Gastroesophageal sphincter (tissue), 4 donors: ENCODE data around the gene CMSS1. TPM values are rescaled to one million over a fixed set of nuclear protein-coding genes. Genes with fewer than 3 reads are reported as not detected.
"Not testable (repeated sequence)": the region's sequence is repeated elsewhere in the genome, so short reads cannot be mapped to it uniquely, and the experiment has no call there.

ENCODE experiments used
- ATAC-seq: fragments of 150-250 bp; one replicate; pipeline ENCODE4 v1.9.1; 2016; ENCODE audit warnings: mild to moderate bottlenecking, moderate library complexity
- H3K27ac ChIP-seq, 4 donors: fragments of 200-600 bp; sonication (generic) in 3 of 4; 1 replicate in 3 of 4; 2 replicates in 1 of 4; pipeline ENCODE4 v1.5.1; 2016 to 2019
- H3K27me3 ChIP-seq: fragments of 200-600 bp; sonication (generic); one replicate; pipeline ENCODE4 v1.5.1; 2019
- H3K36me3 ChIP-seq, 2 donors: fragments of 200-600 bp; sonication (generic); one replicate each; pipeline ENCODE4 v1.5.1; 2019; ENCODE audit warnings: control low read depth in 1 of 2
- H3K4me1 ChIP-seq, 3 donors: fragments of 200-600 bp; sonication (generic); 1 replicate in 2 of 3; 2 replicates in 1 of 3; pipeline ENCODE4 v1.5.1; 2016 to 2019; ENCODE audit warnings: control low read depth in 2 of 3
- H3K4me3 ChIP-seq, 2 donors: fragments of 200-600 bp; sonication (generic); one replicate each; pipeline ENCODE4 v1.5.1; 2019; ENCODE audit warnings: mild to moderate bottlenecking in 1 of 2, moderate library complexity in 1 of 2
- H3K9me3 ChIP-seq, 3 donors: fragments of 200-600 bp; sonication (generic); one replicate each; pipeline ENCODE4 v1.5.1; 2017 to 2019; ENCODE audit warnings: control low read depth in 2 of 3
- EP300 ChIP-seq: sonication (generic); formaldehyde crosslinking; IDR thresholded peaks from one replicate; pipeline ENCODE4 v1.6.1; 2017; ENCODE audit warnings: antibody characterized with exemption, mild to moderate bottlenecking
- POLR2A ChIP-seq, 2 donors: fragments of 450-650 bp; IDR thresholded peaks; one replicate each; pipeline ENCODE4 v1.6.1; 2017; ENCODE audit warnings: antibody characterized with exemption in 2 of 2, mild to moderate bottlenecking in 2 of 2, moderate library complexity in 1 of 2
- POLR2AphosphoS5 ChIP-seq: sonication (generic); formaldehyde crosslinking; IDR thresholded peaks from one replicate; pipeline ENCODE4 v1.6.1; 2017; ENCODE audit warnings: antibody characterized with exemption
- WGBS, 2 donors: methylation state at CpG; one replicate each; pipeline ENCODE4 v1.1.5; 2018; ENCODE audit warnings: low coverage in 1 of 2; 5-methylcytosine and 5-hydroxymethylcytosine counted together
- total RNA-seq, 4 donors: library from RNA; depleted of rRNA; stranded (reverse); fragments of >200 nt; gene quantifications; one replicate each; pipeline ENCODE4 v1.1.0, GENCODE V29; 2016
- TF ChIP-seq, protein P1 (sequence below), 4 experiments: fragments of 200-600 bp in 2 of 4; fragments of 450-650 bp in 2 of 4; sonication (generic) in 1 of 4; IDR thresholded peaks; one replicate each; pipeline ENCODE4 v1.5.1; 2017 to 2019; ENCODE audit warnings: antibody characterized with exemption in 4 of 4, mild to moderate bottlenecking in 2 of 4, moderate library complexity in 2 of 4

The CMSS1 gene
- total RNA-seq, 4 donors from 2014 or later, result 15.2 to 20.8 (median 16.6) TPM

- no peaks in the 10 kb centered on the region for H3K27me3 ChIP-seq
- TF ChIP-seq, protein P1, sequence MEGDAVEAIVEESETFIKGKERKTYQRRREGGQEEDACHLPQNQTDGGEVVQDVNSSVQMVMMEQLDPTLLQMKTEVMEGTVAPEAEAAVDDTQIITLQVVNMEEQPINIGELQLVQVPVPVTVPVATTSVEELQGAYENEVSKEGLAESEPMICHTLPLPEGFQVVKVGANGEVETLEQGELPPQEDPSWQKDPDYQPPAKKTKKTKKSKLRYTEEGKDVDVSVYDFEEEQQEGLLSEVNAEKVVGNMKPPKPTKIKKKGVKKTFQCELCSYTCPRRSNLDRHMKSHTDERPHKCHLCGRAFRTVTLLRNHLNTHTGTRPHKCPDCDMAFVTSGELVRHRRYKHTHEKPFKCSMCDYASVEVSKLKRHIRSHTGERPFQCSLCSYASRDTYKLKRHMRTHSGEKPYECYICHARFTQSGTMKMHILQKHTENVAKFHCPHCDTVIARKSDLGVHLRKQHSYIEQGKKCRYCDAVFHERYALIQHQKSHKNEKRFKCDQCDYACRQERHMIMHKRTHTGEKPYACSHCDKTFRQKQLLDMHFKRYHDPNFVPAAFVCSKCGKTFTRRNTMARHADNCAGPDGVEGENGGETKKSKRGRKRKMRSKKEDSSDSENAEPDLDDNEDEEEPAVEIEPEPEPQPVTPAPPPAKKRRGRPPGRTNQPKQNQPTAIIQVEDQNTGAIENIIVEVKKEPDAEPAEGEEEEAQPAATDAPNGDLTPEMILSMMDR (IDR thresholded peaks at IDR 0.05), result no peak
- TF ChIP-seq POLR2AphosphoS5 (no peak), POLR2A (IDR thresholded peaks at IDR 0.05) (no peak), EP300 (no peak)
- no peak overlapping the region for H3K4me3 ChIP-seq
- WGBS, 2 donors, result 100% methylated on average over 2 of the region's 3 CpGs; no CpG with 5 or more reads in 1 of the 2 donors
- no peak for ATAC-seq
- H3K27ac ChIP-seq, result peak overlapping the region in 3 of 4 donors; percentile 66 to 94 (median 72)
- H3K4me1 ChIP-seq, result peaks cover 0 to 55% (median 9%) of the 10 kb centered on the region in 3 donors
- no peaks in the 10 kb centered on the region for H3K36me3 ChIP-seq
- H3K9me3 ChIP-seq, result no peaks in the 10 kb centered on the region
Measured at GRCh38 chr3:100048248-100048647, 230.6 kb downstream of the CMSS1 start.

- 98 to 100% methylated on average over 1 to 3 of the region's 3 CpGs for WGBS, 2 donors
- H3K9me3 ChIP-seq, H3K36me3 ChIP-seq, H3K4me3 ChIP-seq, H3K27ac ChIP-seq, H3K27me3 ChIP-seq, ATAC-seq: not testable (repeated sequence)
- peaks cover 0 to 27% (median 7%) of the 10 kb centered on the region in 3 donors for H3K4me1 ChIP-seq
Measured at GRCh38 chr3:100051513-100051912, 233.9 kb downstream of the CMSS1 start.

DNA sequence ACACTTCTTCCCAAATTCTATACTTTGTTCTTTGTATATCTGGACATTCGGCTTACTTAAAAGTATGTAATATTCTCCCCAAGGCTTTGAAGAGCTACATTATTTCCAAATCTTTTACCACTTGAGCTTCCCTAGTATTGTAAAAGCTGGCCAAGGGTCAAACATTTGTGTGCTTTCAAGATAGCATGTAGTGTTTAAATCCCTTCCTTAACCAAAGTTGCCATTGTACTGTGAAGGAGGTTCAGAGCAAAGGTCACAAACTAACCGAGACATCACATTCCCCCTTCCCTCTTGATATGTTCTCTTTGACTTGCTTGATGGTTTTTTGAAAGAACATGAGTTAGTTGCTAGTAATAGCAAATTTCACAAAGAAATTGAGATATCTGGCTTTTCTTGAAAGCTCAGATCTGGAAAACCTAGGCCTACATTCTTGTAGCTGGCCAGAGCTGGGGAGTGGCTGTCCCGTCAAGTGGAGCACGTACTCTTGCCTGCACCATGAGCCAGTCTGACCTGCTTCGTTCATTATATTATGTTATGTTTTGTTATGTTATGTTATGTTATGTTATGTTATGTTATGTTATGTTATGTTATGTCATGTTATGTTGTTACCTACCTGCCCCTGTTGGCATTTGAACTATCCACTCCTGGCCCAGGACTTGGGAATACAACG, 236.4 kb downstream of the CMSS1 start:
- Histone ChIP-seq H3K36me3 (no peaks in the 10 kb centered on the region), H3K9me3 (no peaks in the 10 kb centered on the region), H3K4me1 (peaks cover 0 to 6% (median 0%) of the 10 kb centered on the region in 3 donors), H3K27ac (no peak overlapping the region), H3K27me3 (no peaks in the 10 kb centered on the region), H3K4me3 (no peak overlapping the region)
- no peak for ATAC-seq
- TF ChIP-seq, protein P1 (IDR thresholded peaks at IDR 0.05), result no peak
- no peak for TF ChIP-seq EP300
- TF ChIP-seq POLR2A (IDR thresholded peaks at IDR 0.05), result no peak
- no peak for TF ChIP-seq POLR2AphosphoS5
- WGBS, 2 donors, result 93% methylated on average over 6 of the region's 6 CpGs

DNA sequence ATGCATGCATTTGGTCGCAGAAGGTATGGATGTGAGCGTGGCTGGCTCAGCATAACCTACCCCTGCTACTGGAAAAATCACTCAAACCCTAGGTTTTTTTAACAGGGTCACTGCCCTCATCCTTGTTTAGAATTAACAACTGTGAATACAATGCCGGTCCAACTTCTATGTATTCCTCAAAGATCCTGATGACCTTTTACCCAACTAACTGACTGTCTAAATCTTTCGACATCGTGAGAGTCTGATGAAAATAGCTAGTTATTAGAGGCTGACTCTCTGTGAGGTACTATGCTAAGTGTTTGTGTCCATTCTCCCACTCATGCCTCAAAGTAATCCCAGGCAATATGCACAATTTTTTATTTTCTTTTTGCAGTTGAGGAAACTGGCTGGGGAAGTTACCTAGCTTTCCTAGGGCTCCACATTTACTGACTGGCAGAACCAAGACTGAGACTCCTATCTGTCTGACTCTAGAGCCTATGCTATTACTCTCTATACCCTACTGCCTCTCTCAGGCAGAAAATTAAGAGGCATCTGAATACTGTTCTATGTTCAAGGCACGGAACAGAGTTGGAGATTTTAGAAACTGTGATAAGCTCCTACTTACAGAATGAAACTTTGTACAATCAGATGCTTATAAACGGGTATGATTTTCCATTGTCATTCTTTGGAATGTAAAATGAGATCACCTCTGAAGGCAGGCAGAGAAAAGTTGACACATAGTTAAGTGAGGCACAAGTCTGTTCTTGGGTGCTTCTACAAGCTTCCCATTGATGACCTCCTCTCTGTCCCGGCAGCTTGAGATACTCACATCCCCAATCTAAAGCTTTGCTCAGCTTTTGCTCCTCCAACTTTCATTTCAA, 240.3 kb downstream of the CMSS1 start:
- H3K27me3 ChIP-seq, result no peaks in the 10 kb centered on the region
- no peak overlapping the region for H3K27ac ChIP-seq
- peaks cover 0 to 5% (median 0%) of the 10 kb centered on the region in 3 donors for H3K4me1 ChIP-seq
- H3K4me3 ChIP-seq, result no peak overlapping the region
- no peak for ATAC-seq
- H3K9me3 ChIP-seq, result no peaks in the 10 kb centered on the region
- 89 to 91% methylated on average over 5 to 8 of the region's 8 CpGs for WGBS, 2 donors
- TF ChIP-seq EP300 (no peak), POLR2AphosphoS5 (no peak)
- no peaks in the 10 kb centered on the region for H3K36me3 ChIP-seq

GRCh38 chr3:100059472-100059871, 241.8 kb downstream of the CMSS1 start:
- Histone ChIP-seq H3K9me3 (no peaks in the 10 kb centered on the region), H3K36me3 (no peaks in the 10 kb centered on the region), H3K27me3 (no peaks in the 10 kb centered on the region), H3K4me3 (no peak overlapping the region), H3K4me1 (peaks cover 0 to 13% (median 0%) of the 10 kb centered on the region in 3 donors), H3K27ac (no peak overlapping the region)
- 83 to 100% methylated on average over 2 to 3 of the region's 3 CpGs for WGBS, 2 donors
- TF ChIP-seq EP300 (no peak), POLR2A (IDR thresholded peaks at IDR 0.05) (no peak)
- TF ChIP-seq, protein P1 (IDR thresholded peaks at IDR 0.05), result no peak
- no peak for ATAC-seq
